HEK293T (cell line): ENCODE data around the gene NCS1.

Experiments
- CTCF ChIA-PET: fragments of 350-600 bp; formaldehyde crosslinking; extraction: SDS; loops from one replicate; lab custom pipeline; 2021; ENCODE audit warnings: antibody characterized with exemption, inconsistent platforms; lab: Yijun Ruan, JAX
- POLR2A ChIA-PET: fragments of 350-600 bp; formaldehyde crosslinking; extraction: SDS; loops from one replicate; lab custom pipeline; 2020; ENCODE audit warnings: antibody characterized with exemption, inconsistent platforms; lab: Yijun Ruan, JAX
- DNase-seq: peaks from one replicate; pipeline ENCODE4 v3.0.0; 2012; ENCODE audit warnings: mixed read lengths; ENCODE audit errors: extremely low spot score
- ARNT ChIP-seq: fragments of 450-650 bp; IDR thresholded peaks from 2 replicates; pipeline ENCODE4 v1.6.1; 2017; ENCODE audit warnings: mild to moderate bottlenecking
- BHLHE40 ChIP-seq: fragments of 450-650 bp; IDR thresholded peaks from 2 replicates; pipeline ENCODE4 v1.6.1; 2016; ENCODE audit warnings: mild to moderate bottlenecking, moderate library complexity, borderline replicate concordance
- CTBP1 ChIP-seq: fragments of 450-650 bp; IDR thresholded peaks from 2 replicates; pipeline ENCODE4 v1.6.1; 2016; ENCODE audit warnings: borderline replicate concordance
- ELF4 ChIP-seq: fragments of 450-650 bp; IDR thresholded peaks from 2 replicates; pipeline ENCODE4 v1.6.1; 2017; ENCODE audit warnings: antibody characterized with exemption
- FOXA1 ChIP-seq: fragments of 450-650 bp; IDR thresholded peaks from 2 replicates; pipeline ENCODE4 v1.6.1; 2016; ENCODE audit warnings: mild to moderate bottlenecking
- FOXK2 ChIP-seq: fragments of 450-650 bp; IDR thresholded peaks from 2 replicates; pipeline ENCODE4 v1.6.1; 2016; ENCODE audit warnings: mild to moderate bottlenecking
- FOXM1 ChIP-seq: fragments of 450-650 bp; IDR thresholded peaks from 2 replicates; pipeline ENCODE4 v1.6.1; 2017; ENCODE audit warnings: mild to moderate bottlenecking, borderline replicate concordance
- HDGF ChIP-seq: fragments of 450-650 bp; IDR thresholded peaks from 2 replicates; pipeline ENCODE4 v1.6.1; 2017; ENCODE audit warnings: antibody characterized with exemption, borderline replicate concordance
- L3MBTL2 ChIP-seq: fragments of 450-650 bp; conservative IDR thresholded peaks from 2 replicates; pipeline ENCODE4 v1.6.1; 2016; ENCODE audit warnings: mild to moderate bottlenecking
- LEF1 ChIP-seq: fragments of 450-650 bp; IDR thresholded peaks from 2 replicates; pipeline ENCODE4 v1.6.1; 2017; ENCODE audit warnings: mild to moderate bottlenecking, borderline replicate concordance
- NFRKB ChIP-seq: fragments of 450-650 bp; IDR thresholded peaks from 2 replicates; pipeline ENCODE4 v1.6.1; 2016; ENCODE audit warnings: mild to moderate bottlenecking, moderate library complexity
- PKNOX1 ChIP-seq: fragments of 450-650 bp; IDR thresholded peaks from 2 replicates; pipeline ENCODE4 v1.6.1; 2016
- SP1 ChIP-seq: fragments of 450-650 bp; IDR thresholded peaks from 2 replicates; pipeline ENCODE4 v1.6.1; 2017
- SUZ12 ChIP-seq: fragments of 450-650 bp; IDR thresholded peaks from 2 replicates; pipeline ENCODE4 v1.6.1; 2016; ENCODE audit warnings: mild to moderate bottlenecking
- TARDBP ChIP-seq: fragments of 450-650 bp; IDR thresholded peaks from 2 replicates; pipeline ENCODE4 v1.6.1; 2016
- ZNF384 ChIP-seq: fragments of 450-650 bp; IDR thresholded peaks from 2 replicates; pipeline ENCODE4 v1.6.1; 2016

Gene NCS1

GRCh38 chr9:130186839-130187522 is 14.8 kb downstream of the NCS1 start:
- ChIA-PET POLR2A (no interaction called here), CTCF (no interaction called here)
- no peak for TF ChIP-seq NFRKB
- no peak for TF ChIP-seq TARDBP
- TF ChIP-seq HDGF: no peak
- no peak for TF ChIP-seq SUZ12
- peak; percentile 63 for DNase-seq

- ChIA-PET POLR2A (no interaction called here), CTCF (no interaction called here)
- DNase-seq: no peak
- TF ChIP-seq TARDBP: no peak
Measured at GRCh38 chr9:130187523-130187846, 15.3 kb downstream of the NCS1 start.

- ChIA-PET POLR2A (no interaction called here), CTCF (no interaction called here)
- DNase-seq: no peak
- TF ChIP-seq FOXM1 (no peak), FOXA1 (no peak), CTBP1 (no peak), L3MBTL2 (no peak), PKNOX1 (no peak), BHLHE40 (no peak), SP1 (no peak)
Measured at GRCh38 chr9:130188860-130189481, 16.8 kb downstream of the NCS1 start.

- CTCF ChIA-PET: no interaction called here
- no peak for TF ChIP-seq ZNF384
- TF ChIP-seq LEF1: no peak
- TF ChIP-seq BHLHE40: no peak
- TF ChIP-seq FOXM1: no peak
- no peak for TF ChIP-seq PKNOX1
- DNase-seq: no peak
- POLR2A ChIA-PET: no interaction called here
Measured at GRCh38 chr9:130189840-130190239, 17.6 kb downstream of the NCS1 start.

- ChIA-PET POLR2A (no interaction called here), CTCF (no interaction called here)
- DNase-seq: no peak
- no peak for TF ChIP-seq PKNOX1
- no peak for TF ChIP-seq FOXM1
- no peak for TF ChIP-seq FOXA1
- no peak for TF ChIP-seq CTBP1
- TF ChIP-seq NFRKB: no peak
- TF ChIP-seq SUZ12: no peak
- no peak for TF ChIP-seq LEF1
- no peak for TF ChIP-seq SP1
- no peak for TF ChIP-seq FOXK2
- TF ChIP-seq BHLHE40: no peak
- TF ChIP-seq L3MBTL2: no peak
Measured at GRCh38 chr9:130191068-130191748, 19.0 kb downstream of the NCS1 start.

GRCh38 chr9:130191749-130192120 is 19.5 kb downstream of the NCS1 start:
- TF ChIP-seq TARDBP (no peak), CTBP1 (no peak), SUZ12 (no peak), BHLHE40 (no peak), HDGF (no peak), SP1 (no peak), FOXA1 (no peak), ZNF384 (no peak), PKNOX1 (no peak), NFRKB (no peak), FOXK2 (no peak), LEF1 (no peak), L3MBTL2 (no peak), ELF4 (no peak), ARNT (no peak)
- ChIA-PET CTCF (no interaction called here), POLR2A (no interaction called here)
- no peak for DNase-seq
